PC-3 (cell line): ENCODE measurements around the gene GPC1. TPM values are rescaled to one million over a fixed set of nuclear protein-coding genes. Genes with fewer than 3 reads are reported as not detected.

Experiments used
- ATAC-seq: fragments of 200-7000 bp; cut with Tn5 transposase; 2 replicates; pipeline ENCODE4 v1.9.1; 2020; ENCODE audit warnings: mild to moderate bottlenecking, moderate library complexity
- BruUV-seq: library from RNA; stranded (reverse); fragments of 400-500 nt; replicated peaks from 2 replicates; lab custom pipeline; 2021; lab: Mats Ljungman, UMichigan
- CTCF ChIA-PET: fragments of 300-600 bp; sonication (Branson Sonifier 250); formaldehyde crosslinking; loops from one replicate; lab custom pipeline; 2022; ENCODE audit warnings: antibody characterized with exemption; lab: Charles Lee
- POLR2A ChIA-PET: fragments of 300-600 bp; sonication (Branson Sonifier 250); formaldehyde crosslinking; loops from one replicate; lab custom pipeline; 2022; ENCODE audit warnings: antibody characterized with exemption; ENCODE audit not compliant: unreplicated experiment; lab: Charles Lee
- DNase-seq: peaks from one replicate; pipeline ENCODE4 v3.0.0-alpha.2; 2015
- H2AFZ ChIP-seq: fragments of 300-600 bp; sonication (generic); 2 replicates; pipeline ENCODE4 v1.6.0; 2016; ENCODE audit warnings: antibody characterized with exemption, low read length
- H3F3A ChIP-seq: fragments of 300-600 bp; sonication (generic); one replicate; pipeline ENCODE4 v1.6.0; 2017; ENCODE audit warnings: antibody characterized with exemption, low read length, control low read depth, mild to moderate bottlenecking; ENCODE audit not compliant: unreplicated experiment
- H3K27ac ChIP-seq: fragments of 300-600 bp; sonication (generic); 2 replicates; pipeline ENCODE4 v1.5.1; 2016; ENCODE audit warnings: mild to moderate bottlenecking, low read length
- H3K27me3 ChIP-seq: fragments of 300-600 bp; sonication (generic); 2 replicates; pipeline ENCODE4 v1.6.1; 2016; ENCODE audit warnings: low read length, mixed read lengths
- H3K36me3 ChIP-seq: fragments of 300-600 bp; sonication (generic); 2 replicates; pipeline ENCODE4 v1.6.1; 2016; ENCODE audit warnings: low read depth, mixed run types, low read length, mixed read lengths
- H3K4me1 ChIP-seq: fragments of 300-600 bp; sonication (generic); 2 replicates; pipeline ENCODE4 v1.5.1; 2016; ENCODE audit warnings: low read length; ENCODE audit not compliant: insufficient read depth
- H3K4me2 ChIP-seq: fragments of 300-600 bp; sonication (generic); 2 replicates; pipeline ENCODE4 v1.6.0; 2016; ENCODE audit warnings: low read length
- H3K4me3 ChIP-seq: fragments of 300-600 bp; sonication (generic); 2 replicates; pipeline ENCODE4 v1.5.1; 2016; ENCODE audit warnings: mild to moderate bottlenecking, low read length, mixed read lengths
- H3K79me2 ChIP-seq: fragments of 300-600 bp; sonication (generic); 2 replicates; pipeline ENCODE4 v1.6.1; 2017; ENCODE audit warnings: low read length, mixed read lengths
- H3K9ac ChIP-seq: fragments of 300-600 bp; sonication (generic); 2 replicates; pipeline ENCODE4 v1.6.0; 2016; ENCODE audit warnings: mild to moderate bottlenecking, low read length
- H3K9me2 ChIP-seq: fragments of 300-600 bp; sonication (generic); replicated peaks from 2 replicates; pipeline ENCODE4 v1.6.1; 2016; ENCODE audit warnings: mixed run types, low read length, mixed read lengths
- H3K9me3 ChIP-seq: fragments of 300-600 bp; sonication (generic); 2 replicates; pipeline ENCODE4 v1.6.1; 2016; ENCODE audit warnings: low read length, mixed read lengths
- H4K20me1 ChIP-seq: fragments of 300-600 bp; sonication (generic); 2 replicates; pipeline ENCODE4 v1.6.1; 2016; ENCODE audit warnings: low read length, mixed read lengths
- EZH2 ChIP-seq: fragments of 300-600 bp; sonication (generic); IDR thresholded peaks from one replicate; pipeline ENCODE4 v1.6.1; 2017; ENCODE audit warnings: antibody characterized with exemption, mild to moderate bottlenecking, low read length; ENCODE audit not compliant: unreplicated experiment
- EZH2phosphoT487 ChIP-seq: fragments of 300-600 bp; sonication (generic); IDR thresholded peaks from 2 replicates; pipeline ENCODE4 v1.6.1; 2018; ENCODE audit warnings: mild to moderate bottlenecking, antibody characterized with exemption, low read length, borderline replicate concordance
- intact Hi-C: fragments of 100-400 bp; cut with micrococcal nuclease; formaldehyde crosslinking; loops from 2 replicates; pipeline ENCODE4 v1.9.0; 2023
- total RNA-seq: library from RNA; depleted of rRNA; stranded (reverse); fragments of >200 nt; gene quantifications from 2 replicates; pipeline ENCODE4 v1.2.3, GENCODE V29; 2014
- TF ChIP-seq, protein P1 (sequence below): fragments of 300-600 bp; sonication (generic); conservative IDR thresholded peaks from 2 replicates; pipeline ENCODE4 v1.5.1; 2017; ENCODE audit warnings: antibody characterized with exemption, low read depth, mild to moderate bottlenecking, low read length

The GPC1 gene
- total RNA-seq, 1 experiment from 2014 or later = 37.1 TPM

DNA sequence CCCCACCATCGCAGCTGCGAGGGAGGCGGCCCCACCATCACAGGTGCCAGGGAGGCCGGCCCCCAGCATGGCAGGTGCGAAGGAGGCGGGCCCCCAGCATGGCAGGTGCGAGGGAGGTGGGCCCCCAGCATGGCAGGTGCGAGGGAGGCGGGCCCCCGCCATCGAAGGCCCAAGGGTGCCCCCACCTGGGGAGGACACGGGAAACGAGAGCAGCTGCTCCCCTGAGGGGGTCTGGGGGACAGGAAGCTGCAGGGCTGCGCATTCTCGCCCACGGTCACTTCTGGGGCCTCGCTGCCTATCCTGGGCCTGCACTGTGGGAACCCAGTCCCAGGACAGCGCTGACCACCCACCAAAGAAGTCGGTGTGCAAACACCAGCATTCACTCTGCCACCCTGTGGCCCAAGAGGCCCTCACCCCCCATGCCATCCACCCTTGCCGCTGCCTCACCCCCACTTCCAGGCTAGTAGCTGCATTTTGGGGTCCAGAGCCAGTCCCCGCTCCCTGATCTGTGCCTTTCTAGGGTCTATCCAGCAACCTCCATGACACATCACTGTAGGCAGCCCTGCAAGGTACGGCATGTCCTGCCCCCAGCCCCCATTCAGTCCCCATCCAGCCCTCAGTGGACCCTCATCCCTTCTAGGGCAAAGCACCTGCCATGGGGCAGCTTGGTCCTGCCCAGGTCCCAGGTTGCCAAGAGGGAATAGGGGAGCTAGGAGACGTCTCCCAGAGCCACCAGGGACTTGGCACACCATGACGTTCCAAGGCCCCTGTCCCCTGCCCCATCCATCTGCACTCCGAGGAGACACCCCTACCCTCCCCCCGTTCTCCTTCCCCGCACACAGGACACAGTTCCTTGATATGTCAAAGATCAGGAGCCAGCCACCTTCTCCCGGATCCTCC, 24.0 kb upstream of the GPC1 start:
- Histone ChIP-seq H3K4me2 (no peak overlapping the region), H3K27ac (no peak overlapping the region), H3K4me3 (no peak overlapping the region), H3K79me2 (no peaks in the 10 kb centered on the region), H3K27me3 (0 out of 2 replicates have a peak, but pooled peaks cover 4% of the 10 kb centered on the region), H3K9me2 (no peaks in the 10 kb centered on the region), H3K9ac (no peak overlapping the region), H3K4me1 (no peaks in the 10 kb centered on the region), H2AFZ (no peak overlapping the region), H3F3A (no peaks in the 10 kb centered on the region), H3K9me3 (no peaks in the 10 kb centered on the region), H4K20me1 (no peaks in the 10 kb centered on the region), H3K36me3 (no peaks in the 10 kb centered on the region)
- no peak for ATAC-seq
- TF ChIP-seq EZH2phosphoT487 (no peak), EZH2 (no peak)
- TF ChIP-seq, protein P1, sequence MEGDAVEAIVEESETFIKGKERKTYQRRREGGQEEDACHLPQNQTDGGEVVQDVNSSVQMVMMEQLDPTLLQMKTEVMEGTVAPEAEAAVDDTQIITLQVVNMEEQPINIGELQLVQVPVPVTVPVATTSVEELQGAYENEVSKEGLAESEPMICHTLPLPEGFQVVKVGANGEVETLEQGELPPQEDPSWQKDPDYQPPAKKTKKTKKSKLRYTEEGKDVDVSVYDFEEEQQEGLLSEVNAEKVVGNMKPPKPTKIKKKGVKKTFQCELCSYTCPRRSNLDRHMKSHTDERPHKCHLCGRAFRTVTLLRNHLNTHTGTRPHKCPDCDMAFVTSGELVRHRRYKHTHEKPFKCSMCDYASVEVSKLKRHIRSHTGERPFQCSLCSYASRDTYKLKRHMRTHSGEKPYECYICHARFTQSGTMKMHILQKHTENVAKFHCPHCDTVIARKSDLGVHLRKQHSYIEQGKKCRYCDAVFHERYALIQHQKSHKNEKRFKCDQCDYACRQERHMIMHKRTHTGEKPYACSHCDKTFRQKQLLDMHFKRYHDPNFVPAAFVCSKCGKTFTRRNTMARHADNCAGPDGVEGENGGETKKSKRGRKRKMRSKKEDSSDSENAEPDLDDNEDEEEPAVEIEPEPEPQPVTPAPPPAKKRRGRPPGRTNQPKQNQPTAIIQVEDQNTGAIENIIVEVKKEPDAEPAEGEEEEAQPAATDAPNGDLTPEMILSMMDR = no peak
- BruUV-seq = no TSS peak
- ChIA-PET POLR2A (no interaction called here), CTCF (no interaction called here)
- DNase-seq = no peak
- intact Hi-C loops = no loop called here

DNA sequence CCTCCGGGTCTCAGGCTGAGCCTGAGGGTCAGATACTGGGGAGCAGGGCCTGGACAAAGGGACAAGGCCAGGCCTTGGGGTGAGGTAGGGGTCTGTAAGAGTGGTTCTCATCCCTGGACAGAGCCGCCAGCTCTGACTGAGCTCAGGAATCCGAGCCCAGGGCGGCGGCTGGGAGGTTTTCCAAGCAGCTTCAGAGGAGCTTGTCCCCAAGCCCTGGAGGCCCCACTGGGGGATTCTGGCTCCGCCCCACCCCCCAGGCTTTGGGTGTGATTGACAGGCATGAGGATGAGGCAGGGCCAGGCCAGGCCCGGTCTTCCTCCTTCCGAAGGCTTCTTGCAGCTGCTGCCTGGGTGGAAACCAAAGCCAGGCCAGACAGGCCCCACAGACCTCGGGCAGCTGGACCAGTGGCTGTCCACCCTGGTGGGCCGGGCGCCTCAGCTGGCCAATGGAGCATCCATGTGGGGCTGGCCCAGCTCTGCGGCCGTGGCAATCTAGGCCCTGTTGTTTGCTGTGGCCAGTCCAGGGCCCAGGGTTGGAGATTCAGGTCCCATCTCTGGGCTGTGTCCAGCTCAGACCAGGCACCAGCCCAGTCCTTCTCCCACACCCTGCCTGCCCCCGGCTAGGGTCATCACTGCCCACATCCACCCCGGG, 23.1 kb upstream of the GPC1 start:
- H3K9me2 ChIP-seq = no peaks in the 10 kb centered on the region
- CTCF ChIA-PET = no interaction called here
- H3F3A ChIP-seq = no peaks in the 10 kb centered on the region
- H3K4me1 ChIP-seq = no peaks in the 10 kb centered on the region
- H3K36me3 ChIP-seq = no peaks in the 10 kb centered on the region
- 0 out of 2 replicates have a peak, but pooled peaks cover 4% of the 10 kb centered on the region for H3K27me3 ChIP-seq
- TF ChIP-seq, protein P1 = no peak
- TF ChIP-seq EZH2phosphoT487 (no peak), EZH2 (no peak)
- H3K9me3 ChIP-seq = no peaks in the 10 kb centered on the region
- no peak for ATAC-seq
- no peak overlapping the region for H3K27ac ChIP-seq
- H4K20me1 ChIP-seq = no peaks in the 10 kb centered on the region
- H3K4me2 ChIP-seq = no peak overlapping the region
- H3K9ac ChIP-seq = no peak overlapping the region
- intact Hi-C loops = no loop called here
- H3K79me2 ChIP-seq = no peaks in the 10 kb centered on the region
- no peak overlapping the region for H2AFZ ChIP-seq
- DNase-seq = no peak
- POLR2A ChIA-PET = no interaction called here
- no TSS peak for BruUV-seq
- no peak overlapping the region for H3K4me3 ChIP-seq
